K562 (cell line): Measurements from ENCODE around the gene MSANTD1. TPM values are rescaled to one million over a fixed set of nuclear protein-coding genes. Genes with fewer than 3 reads are reported as not detected.

Source experiments
- ATAC-seq: fragments of 200-7000 bp; cut with Tn5 transposase; 3 replicates; pipeline ENCODE4 v1.9.1; 2020; ENCODE audit warnings: moderate library complexity
- BruUV-seq: library from RNA; stranded (reverse); fragments of 400-500 nt; replicated peaks from 2 replicates; lab custom pipeline; 2021; lab: Mats Ljungman, UMichigan
- CTCF ChIA-PET: fragments of 300-600 bp; formaldehyde crosslinking; extraction: SDS; loops from one replicate; lab custom pipeline; 2021; ENCODE audit warnings: low intra/inter-chr PET ratio; lab: Yijun Ruan, JAX
- POLR2A ChIA-PET: fragments of 300-600, 350-650 bp; sonication (Branson Sonifier 250); formaldehyde crosslinking; extraction: SDS; loops from one replicate; lab custom pipeline; 2021; ENCODE audit warnings: antibody characterized with exemption, inconsistent platforms; lab: Yijun Ruan, JAX
- DNase-seq, 4 experiments: peaks; one replicate each; pipeline versions ENCODE4 v3.0.0 to v3.0.0-alpha.2; 2011 to 2018; ENCODE audit warnings: low spot score in 3 of 4, mixed read lengths in 3 of 4; ENCODE audit errors: extremely low read depth in 1 of 4
- FAIRE-seq: peaks from 2 replicates; lab custom pipeline; 2011; peaks lifted over from hg19 to GRCh38; lab: Jason Lieb, UNC
- H2AFZ ChIP-seq: 2 replicates; pipeline ENCODE4 v1.6.0; 2011; ENCODE audit warnings: low read depth, low read length, control low read depth, inconsistent platforms
- H3K27ac ChIP-seq: fragments of 200-600 bp; 3 replicates; pipeline ENCODE4 v1.8.0; 2011; ENCODE audit warnings: low read depth, mild to moderate bottlenecking, control low read depth, inconsistent platforms, low read length, moderate library complexity, mixed read lengths; ENCODE audit errors: extremely low read depth
- H3K27me3 ChIP-seq, 2 experiments: fragments of 300-600 bp in 1 of 2; 2 replicates in 1 of 2; 3 replicates in 1 of 2; pipeline versions ENCODE4 v1.6.0 to v1.8.0; 2011; ENCODE audit warnings: inconsistent platforms in 2 of 2, low read length in 2 of 2, mild to moderate bottlenecking in 1 of 2, mixed read lengths in 1 of 2, moderate library complexity in 1 of 2; ENCODE audit not compliant: control insufficient read depth in 2 of 2, insufficient read depth in 2 of 2
- H3K36me3 ChIP-seq: fragments of 300-600 bp; 3 replicates; pipeline ENCODE4 v1.8.0; 2011; ENCODE audit warnings: mild to moderate bottlenecking, low read length, inconsistent platforms; ENCODE audit not compliant: control insufficient read depth, insufficient read depth
- H3K4me1 ChIP-seq, 2 experiments: fragments of 200-600 bp in 1 of 2; replicated peaks in 1 of 2; 2 replicates in 1 of 2; 3 replicates in 1 of 2; pipeline versions ENCODE4 v1.5.1 to v1.8.0; 2011; ENCODE audit warnings: inconsistent platforms in 2 of 2, low read length in 2 of 2, mild to moderate bottlenecking in 1 of 2, mixed read lengths in 1 of 2, moderate library complexity in 1 of 2; ENCODE audit not compliant: control insufficient read depth in 2 of 2, insufficient read depth in 2 of 2
- H3K4me2 ChIP-seq: 2 replicates; pipeline ENCODE4 v1.6.1; 2011; ENCODE audit warnings: low read length, control low read depth, inconsistent platforms, mixed read lengths; ENCODE audit not compliant: insufficient read depth
- H3K4me3 ChIP-seq: fragments of 200-600 bp; sonication (generic), shearing (Covaris generic); 2 replicates; pipeline ENCODE4 v1.5.1; 2016; ENCODE audit warnings: control low read depth, inconsistent platforms
- H3K79me2 ChIP-seq: fragments of 200-600 bp; 3 replicates; pipeline ENCODE4 v1.8.0; 2011; ENCODE audit warnings: low read length, inconsistent platforms; ENCODE audit not compliant: control insufficient read depth, insufficient read depth
- H3K9ac ChIP-seq, 2 experiments: 2 replicates each; pipeline versions ENCODE4 v1.6.0 to v1.6.1; 2011; ENCODE audit warnings: low read depth in 2 of 2, low read length in 2 of 2, control low read depth in 1 of 2, inconsistent platforms in 1 of 2, mild to moderate bottlenecking in 1 of 2, mixed read lengths in 1 of 2; ENCODE audit not compliant: insufficient read depth in 1 of 2
- H3K9me1 ChIP-seq: one replicate; pipeline ENCODE4 v1.6.0; 2011; ENCODE audit warnings: inconsistent platforms, mild to moderate bottlenecking, low read length, moderate library complexity; ENCODE audit not compliant: control insufficient read depth, insufficient read depth
- H3K9me3 ChIP-seq: replicated peaks from 2 replicates; pipeline ENCODE4 v1.5.1; 2011; ENCODE audit warnings: low read depth, low read length, inconsistent platforms; ENCODE audit not compliant: control insufficient read depth, insufficient read depth
- H4K20me1 ChIP-seq: replicated peaks from 2 replicates; pipeline ENCODE4 v1.6.1; 2011; ENCODE audit warnings: low read length, inconsistent platforms, mixed read lengths; ENCODE audit not compliant: control insufficient read depth, insufficient read depth
- CBX8 ChIP-seq: fragments of 200-600 bp; sonication (generic); IDR thresholded peaks from 2 replicates; pipeline ENCODE4 v1.6.1; 2012; ENCODE audit warnings: borderline replicate concordance, mixed run types, low read depth, mild to moderate bottlenecking, moderate library complexity, mixed read lengths, low read length, control low read depth, inconsistent platforms; ENCODE audit not compliant: poor library complexity, severe bottlenecking; ENCODE audit errors: extremely low read depth
- CGGBP1 ChIP-seq: fragments of 250-450 bp; sonication (Bioruptor Pico); IDR thresholded peaks from 2 replicates; pipeline ENCODE4 v1.9.0; 2021; ENCODE audit warnings: mild to moderate bottlenecking
- CTBP1 ChIP-seq: fragments of 450-650 bp; IDR thresholded peaks from 2 replicates; pipeline ENCODE4 v1.6.1; 2016; ENCODE audit warnings: borderline replicate concordance
- USF2 ChIP-seq: sonication (generic); formaldehyde crosslinking; IDR thresholded peaks from 2 replicates; pipeline ENCODE4 v1.5.0; 2020; ENCODE audit warnings: missing genetic modification reagents
- WGBS: fragments of 100-300 bp; shearing (Covaris generic); methylation state at CpG from one replicate; pipeline ENCODE4 v1.1.6; 2016; ENCODE audit warnings: low coverage, mixed read lengths; ENCODE audit not compliant: insufficient coverage; ENCODE audit errors: missing lambda C conversion rate; 5-methylcytosine and 5-hydroxymethylcytosine counted together
- in situ Hi-C: fragments of 300-500 bp; cut with MboI; formaldehyde crosslinking; loops from 4 replicates; pipeline ENCODE4 v1.15.0; 2018; ENCODE audit warnings: inconsistent platforms, mixed read lengths
- intact Hi-C: fragments of 100-400 bp; cut with micrococcal nuclease; formaldehyde crosslinking; loops from 2 replicates; pipeline ENCODE4 v1.14.2; 2022
- polyA plus RNA-seq, 8 experiments: library from polyadenylated mRNA; depleted of rRNA in 4 of 8; stranded (reverse) in 5 of 8; unstranded in 3 of 8; fragments of >200 nt; fragmentation: Nextera tagmentation in 2 of 8; fragmentation: Illumina TruSeq in 1 of 8; extraction: Ambion mirVana in 2 of 8; extraction: Trizol in 1 of 8; gene quantifications; 2 replicates each; pipeline versions ENCODE4 v1.2.1 to v1.2.3, GENCODE V29; 2011 to 2014; ENCODE audit warnings: inconsistent platforms in 1 of 8, missing spikeins in 1 of 8
- total RNA-seq, 7 experiments: library from RNA; depleted of rRNA in 6 of 7; stranded (reverse); fragments of >200 nt in 6 of 7; fragmentation: Illumina TruSeq in 2 of 7; extraction: Trizol in 2 of 7; gene quantifications; 2 replicates each; pipeline versions ENCODE4 v1.2.1 to v1.2.3, GENCODE V29; 2011 to 2021; ENCODE audit warnings: low replicate concordance in 1 of 7
- TF ChIP-seq, protein P1 (sequence below): sonication (generic); formaldehyde crosslinking; IDR thresholded peaks from 2 replicates; pipeline ENCODE4 v1.9.0; 2022; ENCODE audit warnings: mild to moderate bottlenecking, missing genetic modification reagents
- TF ChIP-seq, protein P2 (sequence below), 2 experiments: fragments of 450-650 bp; formaldehyde crosslinking in 1 of 2; IDR thresholded peaks; 2 replicates each; pipeline versions ENCODE4 v1.4.0 to v1.6.1; 2014 to 2020; ENCODE audit warnings: mild to moderate bottlenecking in 2 of 2, borderline replicate concordance in 1 of 2, low read depth in 1 of 2

MSANTD1 gene
- total and polyA plus RNA-seq, 9 of the 15 experiments (the other 6 are each of a cell fraction or from before 2014, with no cell fraction given): 0.04 to 0.09 (median 0.07) TPM; not detected in 6

DNA sequence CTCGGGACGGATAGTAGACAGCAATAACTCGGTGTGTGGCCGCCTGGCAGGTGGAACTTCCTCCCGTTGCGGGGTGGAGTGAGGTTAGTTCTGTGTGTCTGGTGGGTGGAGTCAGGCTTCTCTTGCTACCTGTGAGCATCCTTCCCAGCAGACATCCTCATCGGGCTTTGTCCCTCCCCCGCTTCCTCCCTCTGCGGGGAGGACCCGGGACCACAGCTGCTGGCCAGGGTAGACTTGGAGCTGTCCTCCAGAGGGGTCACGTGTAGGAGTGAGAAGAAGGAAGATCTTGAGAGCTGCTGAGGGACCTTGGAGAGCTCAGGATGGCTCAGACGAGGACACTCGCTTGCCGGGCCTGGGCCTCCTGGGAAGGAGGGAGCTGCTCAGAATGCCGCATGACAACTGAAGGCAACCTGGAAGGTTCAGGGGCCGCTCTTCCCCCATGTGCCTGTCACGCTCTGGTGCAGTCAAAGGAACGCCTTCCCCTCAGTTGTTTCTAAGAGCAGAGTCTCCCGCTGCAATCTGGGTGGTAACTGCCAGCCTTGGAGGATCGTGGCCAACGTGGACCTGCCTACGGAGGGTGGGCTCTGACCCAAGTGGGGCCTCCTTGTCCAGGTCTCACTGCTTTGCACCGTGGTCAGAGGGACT, 5.7 kb upstream of the MSANTD1 start:
- Histone ChIP-seq H3K4me3 (no peak overlapping the region), H3K9me1 (no peaks in the 10 kb centered on the region), H3K27ac (no peak overlapping the region), H3K79me2 (no peaks in the 10 kb centered on the region), H3K4me2 (no peak overlapping the region)
- BruUV-seq: no TSS peak
- in situ Hi-C loops (no loop called here), intact Hi-C loops (loop anchor here (5.0 kb wide), 1 partner anchor 199 kb away; the partner anchor contains the start of gene HGFAC)
- TF ChIP-seq CBX8: no peak
- TF ChIP-seq, protein P1, sequence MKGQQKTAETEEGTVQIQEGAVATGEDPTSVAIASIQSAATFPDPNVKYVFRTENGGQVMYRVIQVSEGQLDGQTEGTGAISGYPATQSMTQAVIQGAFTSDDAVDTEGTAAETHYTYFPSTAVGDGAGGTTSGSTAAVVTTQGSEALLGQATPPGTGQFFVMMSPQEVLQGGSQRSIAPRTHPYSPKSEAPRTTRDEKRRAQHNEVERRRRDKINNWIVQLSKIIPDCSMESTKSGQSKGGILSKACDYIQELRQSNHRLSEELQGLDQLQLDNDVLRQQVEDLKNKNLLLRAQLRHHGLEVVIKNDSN (CRISPR knock-in tag): peak; percentile 64; the same call in 1 of the 2 replicates
- TF ChIP-seq CGGBP1 (CRISPR knock-in tag): no peak
- TF ChIP-seq, protein P2, sequence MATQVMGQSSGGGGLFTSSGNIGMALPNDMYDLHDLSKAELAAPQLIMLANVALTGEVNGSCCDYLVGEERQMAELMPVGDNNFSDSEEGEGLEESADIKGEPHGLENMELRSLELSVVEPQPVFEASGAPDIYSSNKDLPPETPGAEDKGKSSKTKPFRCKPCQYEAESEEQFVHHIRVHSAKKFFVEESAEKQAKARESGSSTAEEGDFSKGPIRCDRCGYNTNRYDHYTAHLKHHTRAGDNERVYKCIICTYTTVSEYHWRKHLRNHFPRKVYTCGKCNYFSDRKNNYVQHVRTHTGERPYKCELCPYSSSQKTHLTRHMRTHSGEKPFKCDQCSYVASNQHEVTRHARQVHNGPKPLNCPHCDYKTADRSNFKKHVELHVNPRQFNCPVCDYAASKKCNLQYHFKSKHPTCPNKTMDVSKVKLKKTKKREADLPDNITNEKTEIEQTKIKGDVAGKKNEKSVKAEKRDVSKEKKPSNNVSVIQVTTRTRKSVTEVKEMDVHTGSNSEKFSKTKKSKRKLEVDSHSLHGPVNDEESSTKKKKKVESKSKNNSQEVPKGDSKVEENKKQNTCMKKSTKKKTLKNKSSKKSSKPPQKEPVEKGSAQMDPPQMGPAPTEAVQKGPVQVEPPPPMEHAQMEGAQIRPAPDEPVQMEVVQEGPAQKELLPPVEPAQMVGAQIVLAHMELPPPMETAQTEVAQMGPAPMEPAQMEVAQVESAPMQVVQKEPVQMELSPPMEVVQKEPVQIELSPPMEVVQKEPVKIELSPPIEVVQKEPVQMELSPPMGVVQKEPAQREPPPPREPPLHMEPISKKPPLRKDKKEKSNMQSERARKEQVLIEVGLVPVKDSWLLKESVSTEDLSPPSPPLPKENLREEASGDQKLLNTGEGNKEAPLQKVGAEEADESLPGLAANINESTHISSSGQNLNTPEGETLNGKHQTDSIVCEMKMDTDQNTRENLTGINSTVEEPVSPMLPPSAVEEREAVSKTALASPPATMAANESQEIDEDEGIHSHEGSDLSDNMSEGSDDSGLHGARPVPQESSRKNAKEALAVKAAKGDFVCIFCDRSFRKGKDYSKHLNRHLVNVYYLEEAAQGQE (IDR thresholded peaks at IDR 0.05; ENCODE audit: borderline replicate concordance): peak; percentile 50
- TF ChIP-seq, protein P2 (CRISPR knock-in tag; IDR thresholded peaks at IDR 0.05; ENCODE audit: low read depth): no peak
- TF ChIP-seq USF2 (CRISPR knock-in tag): peak; percentile 44
- TF ChIP-seq CTBP1: peak; percentile 63; the same call in 1 of the 2 replicates
- TF ChIP-seq, all 486 proteins: peak for 4
- FAIRE-seq (no peak), ATAC-seq (no peak), DNase-seq (peak in 2 of 4 experiments; percentile 33)
- peak overlapping the region in 1 of 2 experiments; percentile 60; a peak in 2 of 4 replicates for H3K9ac ChIP-seq
- H3K27me3 ChIP-seq: peaks cover 0 to 4% of the 10 kb centered on the region in 2 experiments; a peak in 1 of 5 replicates
- 67% methylated on average over 18 of the region's 23 CpGs for WGBS
- no peak overlapping the region for H2AFZ ChIP-seq
- ChIA-PET POLR2A (interaction anchor here (0.6 to 1.5 kb wide), 6 partner anchors 15 to 198 kb away, joined by 3 to 5 read pairs (median 3); partner anchors contain the start of gene HGFAC), CTCF (no interaction called here)
- H3K36me3 ChIP-seq: peaks cover 8% of the 10 kb centered on the region; the same call in 1 of the 3 replicates
- H3K9me3 ChIP-seq: no peaks in the 10 kb centered on the region
- H3K4me1 ChIP-seq: peaks cover 22 to 63% of the 10 kb centered on the region in 2 experiments; a peak in 4 of 5 replicates
- H4K20me1 ChIP-seq: peaks cover 4% of the 10 kb centered on the region
